Lower leg skin (tissue), 4 donors: ENCODE data around the gene MAOB. TPM values are rescaled to one million over a fixed set of nuclear protein-coding genes. Genes with fewer than 3 reads are reported as not detected.

Experiments used
- DNase-seq, 2 donors: peaks; one replicate each; pipeline ENCODE4 v3.0.0-alpha.2; 2019; ENCODE audit warnings: low spot score in 2 of 2
- H3K4me3 ChIP-seq: fragments of 200-600 bp; sonication (generic); 2 replicates; pipeline ENCODE4 v1.5.1; 2017; ENCODE audit warnings: mild to moderate bottlenecking, low read depth; ENCODE audit not compliant: poor library complexity, severe bottlenecking
- POLR2A ChIP-seq, 2 donors: fragments of 450-650 bp; IDR thresholded peaks; one replicate each; pipeline ENCODE4 v1.6.1; 2016 to 2017; ENCODE audit warnings: antibody characterized with exemption in 2 of 2, mild to moderate bottlenecking in 1 of 2, moderate library complexity in 1 of 2
- WGBS, 2 donors: methylation state at CpG; one replicate each; pipeline ENCODE4 v1.1.5; 2018; 5-methylcytosine and 5-hydroxymethylcytosine counted together
- intact Hi-C: fragments of 100-400 bp; cut with DNase I; formaldehyde crosslinking; loops from one replicate; pipeline ENCODE4 v1.15.0; 2023; ENCODE audit warnings: low total_unique reads
- total RNA-seq, 4 donors: library from RNA; depleted of rRNA; stranded (reverse); fragments of >200 nt; gene quantifications; one replicate each; pipeline ENCODE4 v1.1.0, GENCODE V29; 2016
- TF ChIP-seq, protein P1 (sequence below), 3 donors: fragments of 450-650 bp; IDR thresholded peaks; one replicate each; pipeline ENCODE4 v1.5.1; 2016; ENCODE audit warnings: antibody characterized with exemption in 3 of 3, mild to moderate bottlenecking in 3 of 3, moderate library complexity in 2 of 3

MAOB gene
- total RNA-seq, 4 donors from 2014 or later = 0.34 to 6.3 (median 3.7) TPM

GRCh38 chrX:43898406-43899035 lies 16.3 kb upstream of the MAOB start:
- 52 to 58% methylated on average over 5 of the region's 5 CpGs for WGBS, 2 donors
- intact Hi-C loops = no loop called here
- H3K4me3 ChIP-seq = no peak overlapping the region
- no peak for DNase-seq
- no peak for TF ChIP-seq POLR2A (IDR thresholded peaks at IDR 0.05)
- TF ChIP-seq, protein P1, sequence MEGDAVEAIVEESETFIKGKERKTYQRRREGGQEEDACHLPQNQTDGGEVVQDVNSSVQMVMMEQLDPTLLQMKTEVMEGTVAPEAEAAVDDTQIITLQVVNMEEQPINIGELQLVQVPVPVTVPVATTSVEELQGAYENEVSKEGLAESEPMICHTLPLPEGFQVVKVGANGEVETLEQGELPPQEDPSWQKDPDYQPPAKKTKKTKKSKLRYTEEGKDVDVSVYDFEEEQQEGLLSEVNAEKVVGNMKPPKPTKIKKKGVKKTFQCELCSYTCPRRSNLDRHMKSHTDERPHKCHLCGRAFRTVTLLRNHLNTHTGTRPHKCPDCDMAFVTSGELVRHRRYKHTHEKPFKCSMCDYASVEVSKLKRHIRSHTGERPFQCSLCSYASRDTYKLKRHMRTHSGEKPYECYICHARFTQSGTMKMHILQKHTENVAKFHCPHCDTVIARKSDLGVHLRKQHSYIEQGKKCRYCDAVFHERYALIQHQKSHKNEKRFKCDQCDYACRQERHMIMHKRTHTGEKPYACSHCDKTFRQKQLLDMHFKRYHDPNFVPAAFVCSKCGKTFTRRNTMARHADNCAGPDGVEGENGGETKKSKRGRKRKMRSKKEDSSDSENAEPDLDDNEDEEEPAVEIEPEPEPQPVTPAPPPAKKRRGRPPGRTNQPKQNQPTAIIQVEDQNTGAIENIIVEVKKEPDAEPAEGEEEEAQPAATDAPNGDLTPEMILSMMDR (IDR thresholded peaks at IDR 0.05) = no peak

- intact Hi-C loops = no loop called here
- TF ChIP-seq POLR2A (IDR thresholded peaks at IDR 0.05) = no peak
- TF ChIP-seq, protein P1 (IDR thresholded peaks at IDR 0.05) = no peak
- 71 to 81% methylated on average over 4 of the region's 4 CpGs for WGBS, 2 donors
- DNase-seq = no peak
- no peak overlapping the region for H3K4me3 ChIP-seq
These were observed 15.0 kb upstream of the MAOB start for GRCh38 chrX:43897290-43897689.

DNA sequence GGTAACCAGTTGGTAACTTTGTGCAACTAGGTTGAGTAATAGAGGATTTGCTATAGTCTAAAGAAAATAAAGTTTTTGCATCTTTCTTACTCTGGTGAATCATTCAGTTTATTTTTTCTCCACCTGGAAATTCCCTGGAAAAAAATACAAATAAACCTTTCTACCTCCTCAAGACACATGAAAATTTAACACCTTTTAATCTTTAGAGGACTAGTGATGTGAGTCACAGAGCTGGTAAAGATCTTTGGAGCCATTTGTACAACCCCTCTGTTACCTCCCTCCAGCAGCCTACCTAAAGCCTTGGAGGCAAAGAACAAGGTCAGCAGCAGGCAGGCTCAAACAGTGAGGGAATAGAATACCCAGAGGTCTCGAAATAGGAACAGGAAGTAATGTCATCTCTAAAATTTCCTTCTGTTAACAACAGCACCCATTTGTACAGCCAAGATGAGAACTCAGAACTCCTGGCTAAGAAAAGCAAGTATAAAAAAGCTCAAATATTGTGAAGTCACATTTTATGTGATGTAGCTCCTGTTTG lies 10.2 kb upstream of the MAOB start:
- TF ChIP-seq POLR2A (IDR thresholded peaks at IDR 0.05) = no peak
- TF ChIP-seq, protein P1 (IDR thresholded peaks at IDR 0.05) = no peak
- intact Hi-C loops = no loop called here
- WGBS, 2 donors = 33 to 55% methylated on average over 1 of the region's 1 CpG
- no peak for DNase-seq
- no peak overlapping the region for H3K4me3 ChIP-seq

- H3K4me3 ChIP-seq = no peak overlapping the region
- DNase-seq = no peak
- TF ChIP-seq POLR2A (IDR thresholded peaks at IDR 0.05) = no peak
- TF ChIP-seq, protein P1 (IDR thresholded peaks at IDR 0.05) = no peak
- intact Hi-C loops = no loop called here
- 59 to 65% methylated on average over 5 of the region's 5 CpGs for WGBS, 2 donors
These were observed 3.4 kb upstream of the MAOB start for GRCh38 chrX:43885617-43886016.

DNA sequence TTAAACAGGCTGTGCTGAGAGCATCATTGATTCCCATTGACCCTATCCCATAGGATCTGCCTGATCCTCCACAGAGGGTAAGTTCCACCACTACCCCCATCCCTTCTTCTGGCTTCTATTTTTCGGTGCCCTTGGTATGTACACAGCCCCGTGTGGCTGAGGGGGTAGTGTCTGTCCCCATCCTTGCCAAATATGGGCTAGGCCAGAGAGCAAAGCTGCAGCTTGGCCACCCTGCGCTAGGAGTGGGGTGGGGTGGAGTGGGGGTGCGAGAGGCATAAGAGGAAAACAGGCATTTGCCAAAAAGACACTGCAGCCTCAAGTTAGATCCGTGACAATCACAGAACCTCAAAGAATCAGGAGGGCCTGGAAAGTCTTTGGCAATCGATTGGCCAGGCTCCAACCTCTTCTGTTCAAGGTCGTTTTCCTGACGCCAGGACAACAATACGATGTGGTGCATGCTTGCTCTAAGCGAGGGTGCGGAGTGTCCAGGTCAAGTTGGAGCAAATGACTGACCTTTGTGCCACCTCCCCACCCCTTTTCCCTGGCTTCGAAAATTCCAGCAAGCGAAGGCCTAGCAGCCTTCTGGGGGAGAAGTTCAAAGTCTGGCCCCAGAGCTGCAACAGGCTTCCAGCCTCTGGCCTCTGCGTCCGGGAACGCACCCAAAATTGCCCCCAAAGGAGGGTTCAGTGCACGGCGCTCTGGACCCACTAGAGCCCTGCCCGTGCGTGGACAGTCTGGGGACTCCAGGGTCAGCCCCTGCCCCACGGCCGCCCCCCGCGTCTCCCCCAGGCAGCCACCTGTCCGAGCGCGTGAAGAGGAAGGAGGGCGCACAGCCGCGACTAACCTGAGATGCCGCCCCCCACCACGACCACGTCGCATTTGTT lies 598 bp downstream of the MAOB start:
- intact Hi-C loops = no loop called here
- TF ChIP-seq, protein P1 (IDR thresholded peaks at IDR 0.05) = no peak
- no peak for TF ChIP-seq POLR2A (IDR thresholded peaks at IDR 0.05)
- 33 to 51% methylated on average over 13 to 31 of the region's 34 CpGs for WGBS, 2 donors
- DNase-seq = no peak
- H3K4me3 ChIP-seq = no peak overlapping the region
